Muscle of back (tissue), 11 donors: ENCODE measurements around the gene LHX6. TPM values are rescaled to one million over a fixed set of nuclear protein-coding genes. Genes with fewer than 3 reads are reported as not detected.

ENCODE experiments used
- DNase-seq, 3 donors: peaks; one replicate each; pipeline versions ENCODE4 v3.0.0 to v3.0.0-alpha.2; 2013
- polyA plus RNA-seq, 10 donors: library from polyadenylated mRNA; unstranded; fragments of 120-200 nt; gene quantifications; one replicate each; pipeline ENCODE4 v1.2.1, GENCODE V29; 2013; ENCODE audit not compliant: insufficient read length in 10 of 10

LHX6 gene
- polyA plus RNA-seq, 10 donors: 3.3 to 6.8 (median 4.7) TPM

GRCh38 chr9:122192914-122193525, 35.7 kb downstream of the LHX6 start:
- DNase-seq: no peak

GRCh38 chr9:122192261-122192875, 36.4 kb downstream of the LHX6 start:
- DNase-seq: no peak

- DNase-seq: no peak
Measured at GRCh38 chr9:122191584-122191983, 37.2 kb downstream of the LHX6 start.

GRCh38 chr9:122190597-122191381, 38.0 kb downstream of the LHX6 start:
- no peak for DNase-seq

- no peak for DNase-seq
Measured at GRCh38 chr9:122188369-122188768, 40.4 kb downstream of the LHX6 start.

GRCh38 chr9:122186777-122187470, 41.8 kb downstream of the LHX6 start:
- DNase-seq: no peak

- no peak for DNase-seq
Measured at GRCh38 chr9:122186301-122186700, 42.5 kb downstream of the LHX6 start.

GRCh38 chr9:122184551-122184950, 44.2 kb downstream of the LHX6 start:
- no peak for DNase-seq

- DNase-seq: no peak
Measured at GRCh38 chr9:122183501-122183900, 45.3 kb downstream of the LHX6 start.

GRCh38 chr9:122180633-122181032, 48.1 kb downstream of the LHX6 start:
- DNase-seq: no peak

GRCh38 chr9:122179690-122180074, 49.1 kb downstream of the LHX6 start:
- no peak for DNase-seq

- DNase-seq: no peak
Measured at GRCh38 chr9:122179054-122179689, 49.6 kb downstream of the LHX6 start.

GRCh38 chr9:122176916-122177315, 51.8 kb downstream of the LHX6 start:
- no peak for DNase-seq

- no peak for DNase-seq
Measured at GRCh38 chr9:122173670-122174069, 55.1 kb downstream of the LHX6 start.

GRCh38 chr9:122172131-122172530, 56.6 kb downstream of the LHX6 start:
- DNase-seq: no peak

- no peak for DNase-seq
Measured at GRCh38 chr9:122168356-122168755, 60.4 kb downstream of the LHX6 start.

GRCh38 chr9:122164286-122164685, 64.5 kb downstream of the LHX6 start:
- DNase-seq: no peak

GRCh38 chr9:122162415-122162814, 66.3 kb downstream of the LHX6 start:
- no peak for DNase-seq

- DNase-seq: no peak
Measured at GRCh38 chr9:122159925-122160246, 68.9 kb downstream of the LHX6 start.

- peak; percentile 94 to 98 (median 98) for DNase-seq
Measured at GRCh38 chr9:122159026-122159924, 69.5 kb downstream of the LHX6 start, which contains the start of the genes MORN5 and NDUFA8. TSS of gene MORN5 (plus strand) at chr9:122159908. CDS start at chr9:122159973, 65 bp downstream. TSS of gene NDUFA8 (minus strand) at chr9:122159779. CDS start at chr9:122159677, 102 bp downstream.

- DNase-seq: peak in 1 of 3 donors; percentile 30
Measured at GRCh38 chr9:122158202-122158601, 70.6 kb downstream of the LHX6 start.
